Neuronal stem cell (in vitro differentiated cells): ENCODE data around the gene TNS3.

Experiments used
- DNase-seq: peaks from one replicate; pipeline ENCODE4 v3.0.0-alpha.2; 2013; ENCODE audit warnings: low spot score
- H2AFZ ChIP-seq: one replicate; pipeline ENCODE4 v1.6.1; 2013; ENCODE audit warnings: mild to moderate bottlenecking, low read length, inconsistent platforms
- H2AK5ac ChIP-seq: 2 replicates; pipeline ENCODE4 v1.6.1; 2013; ENCODE audit warnings: low read depth, mild to moderate bottlenecking, inconsistent platforms, low read length, moderate library complexity, mixed read lengths
- H2BK120ac ChIP-seq: 2 replicates; pipeline ENCODE4 v1.6.1; 2013; ENCODE audit warnings: low read depth, mild to moderate bottlenecking, inconsistent platforms, low read length, moderate library complexity, mixed read lengths
- H2BK12ac ChIP-seq: one replicate; pipeline ENCODE4 v1.6.1; 2013; ENCODE audit warnings: low read length, inconsistent platforms
- H2BK15ac ChIP-seq: 2 replicates; pipeline ENCODE4 v1.6.1; 2013; ENCODE audit warnings: mild to moderate bottlenecking, low read length, inconsistent platforms, mixed read lengths
- H2BK5ac ChIP-seq: one replicate; pipeline ENCODE4 v1.6.1; 2013; ENCODE audit warnings: inconsistent platforms, mild to moderate bottlenecking, low read length, moderate library complexity
- H3K14ac ChIP-seq: one replicate; pipeline ENCODE4 v1.6.1; 2013; ENCODE audit warnings: low read length, inconsistent platforms
- H3K18ac ChIP-seq: 2 replicates; pipeline ENCODE4 v1.6.1; 2013; ENCODE audit warnings: low read length, inconsistent platforms
- H3K23ac ChIP-seq: 2 replicates; pipeline ENCODE4 v1.6.1; 2013; ENCODE audit warnings: low read depth, mild to moderate bottlenecking, mixed read lengths, low read length, inconsistent platforms; ENCODE audit not compliant: poor library complexity
- H3K27ac ChIP-seq: replicated peaks from 3 replicates; pipeline ENCODE4 v1.5.1; 2013; ENCODE audit warnings: low read length, inconsistent platforms
- H3K27me3 ChIP-seq, 3 experiments: 2 replicates each; pipeline ENCODE4 v1.6.1; 2013; ENCODE audit warnings: low read length in 3 of 3, mild to moderate bottlenecking in 2 of 3, inconsistent platforms in 1 of 3, low read depth in 1 of 3, mixed read lengths in 1 of 3, moderate library complexity in 1 of 3; ENCODE audit not compliant: control insufficient read depth in 3 of 3, insufficient read depth in 3 of 3
- H3K36me3 ChIP-seq, 2 donors: replicated peaks in 1 of 2; 2 replicates each; pipeline ENCODE4 v1.6.1; 2013; ENCODE audit warnings: low read length in 2 of 2; ENCODE audit not compliant: control insufficient read depth in 2 of 2, insufficient read depth in 2 of 2
- H3K4ac ChIP-seq: 2 replicates; pipeline ENCODE4 v1.6.1; 2013; ENCODE audit warnings: inconsistent platforms, mild to moderate bottlenecking, low read length, moderate library complexity
- H3K4me1 ChIP-seq, 2 donors: 1 replicate in 1 of 2; 2 replicates in 1 of 2; pipeline ENCODE4 v1.6.1; 2013; ENCODE audit warnings: low read length in 2 of 2, low read depth in 1 of 2; ENCODE audit not compliant: control insufficient read depth in 2 of 2, insufficient read depth in 1 of 2
- H3K4me2 ChIP-seq: one replicate; pipeline ENCODE4 v1.6.1; 2013; ENCODE audit warnings: mild to moderate bottlenecking, low read length, inconsistent platforms; ENCODE audit not compliant: insufficient read depth, poor library complexity, severe bottlenecking
- H3K4me3 ChIP-seq, 2 donors: 2 replicates each; pipeline ENCODE4 v1.5.1; 2013; ENCODE audit warnings: low read length in 2 of 2, mild to moderate bottlenecking in 2 of 2, inconsistent platforms in 1 of 2, moderate library complexity in 1 of 2
- H3K79me1 ChIP-seq: one replicate; pipeline ENCODE4 v1.6.1; 2013; ENCODE audit warnings: low read depth, mild to moderate bottlenecking, inconsistent platforms, low read length, moderate library complexity
- H3K9ac ChIP-seq: one replicate; pipeline ENCODE4 v1.6.1; 2013; ENCODE audit warnings: mild to moderate bottlenecking, low read depth, low read length, inconsistent platforms; ENCODE audit not compliant: poor library complexity
- H3K9me3 ChIP-seq, 2 donors: replicated peaks in 1 of 2; 2 replicates each; pipeline versions ENCODE3 to v1.6.1; 2013; ENCODE audit warnings: low read length in 2 of 2, mild to moderate bottlenecking in 2 of 2, inconsistent platforms in 1 of 2, low read depth in 1 of 2, mixed read lengths in 1 of 2, moderate library complexity in 1 of 2; ENCODE audit not compliant: control insufficient read depth in 2 of 2, insufficient read depth in 1 of 2
- H4K8ac ChIP-seq: one replicate; pipeline ENCODE4 v1.6.1; 2013; ENCODE audit warnings: low read depth, mild to moderate bottlenecking, inconsistent platforms, low read length, moderate library complexity
- H4K91ac ChIP-seq: one replicate; pipeline ENCODE4 v1.6.1; 2013; ENCODE audit warnings: low read length, low read depth, mild to moderate bottlenecking, inconsistent platforms; ENCODE audit not compliant: poor library complexity
- WGBS, 2 donors: extraction: QIAGEN DNeasy Blood & Tissue Kit; methylation state at CpG; one replicate each; pipeline ENCODE4 v1.1.7; 2013; ENCODE audit warnings: missing lambda C conversion rate in 2 of 2, mixed read lengths in 1 of 2; ENCODE audit not compliant: insufficient read length in 2 of 2, insufficient replicate concordance in 1 of 2; ENCODE audit errors: extremely low coverage in 2 of 2; 5-methylcytosine and 5-hydroxymethylcytosine counted together

Gene TNS3

DNA sequence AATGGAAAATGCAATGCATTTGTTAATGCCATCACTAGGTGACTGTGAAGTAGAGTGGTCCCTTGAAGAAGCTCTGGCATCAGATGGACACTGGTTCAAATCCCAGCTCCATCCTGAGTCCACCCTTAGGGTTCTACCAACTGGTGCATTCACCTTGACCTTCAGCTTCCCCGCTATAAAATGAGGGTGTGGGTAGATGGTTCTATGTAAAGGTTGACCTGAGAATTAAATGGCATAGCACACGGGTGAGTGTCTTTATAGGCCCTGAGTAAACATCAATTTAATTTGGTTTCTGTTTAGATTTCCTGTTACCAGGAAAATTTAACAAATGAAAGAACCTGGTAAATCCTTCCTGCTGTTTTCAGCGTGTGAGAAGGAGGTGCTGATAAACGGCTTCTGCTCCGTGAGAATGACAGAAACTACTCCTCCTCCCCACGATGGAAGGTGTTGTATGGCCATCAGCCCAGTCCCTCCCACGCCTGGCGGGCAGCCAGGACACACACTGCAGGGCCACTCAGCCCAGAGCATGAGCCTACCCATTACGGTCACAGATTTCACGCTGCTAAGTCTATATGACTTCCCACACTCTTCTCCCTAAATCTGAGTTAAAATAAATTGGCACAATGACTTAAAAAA, 210.1 kb downstream of the TNS3 start:
- no peak overlapping the region for H3K4me2 ChIP-seq
- peaks cover 0 to 2% of the 10 kb centered on the region in 2 donors for H3K9me3 ChIP-seq
- no peak overlapping the region for H4K91ac ChIP-seq
- no peak overlapping the region for H3K23ac ChIP-seq
- H2BK12ac ChIP-seq = no peak overlapping the region
- no peak overlapping the region for H4K8ac ChIP-seq
- H3K4me3 ChIP-seq = no peak overlapping the region
- H3K18ac ChIP-seq = no peak overlapping the region
- no peak overlapping the region for H3K27ac ChIP-seq
- H2BK120ac ChIP-seq = no peak overlapping the region
- H3K36me3 ChIP-seq = peaks cover 0 to 25% of the 10 kb centered on the region in 2 donors
- no peak overlapping the region for H2BK5ac ChIP-seq
- no peak overlapping the region for H3K9ac ChIP-seq
- H3K79me1 ChIP-seq = peaks cover 2% of the 10 kb centered on the region
- no peak overlapping the region for H2AK5ac ChIP-seq
- no peak overlapping the region for H2BK15ac ChIP-seq
- no peak overlapping the region for H3K4ac ChIP-seq
- no CpG with 5 or more reads among the region's 10 CpGs for WGBS, 2 donors
- H2AFZ ChIP-seq = no peak overlapping the region
- H3K4me1 ChIP-seq = peaks cover 0 to 6% of the 10 kb centered on the region in 2 donors
- DNase-seq = no peak
- no peaks in the 10 kb centered on the region for H3K27me3 ChIP-seq
- no peak overlapping the region for H3K14ac ChIP-seq

DNA sequence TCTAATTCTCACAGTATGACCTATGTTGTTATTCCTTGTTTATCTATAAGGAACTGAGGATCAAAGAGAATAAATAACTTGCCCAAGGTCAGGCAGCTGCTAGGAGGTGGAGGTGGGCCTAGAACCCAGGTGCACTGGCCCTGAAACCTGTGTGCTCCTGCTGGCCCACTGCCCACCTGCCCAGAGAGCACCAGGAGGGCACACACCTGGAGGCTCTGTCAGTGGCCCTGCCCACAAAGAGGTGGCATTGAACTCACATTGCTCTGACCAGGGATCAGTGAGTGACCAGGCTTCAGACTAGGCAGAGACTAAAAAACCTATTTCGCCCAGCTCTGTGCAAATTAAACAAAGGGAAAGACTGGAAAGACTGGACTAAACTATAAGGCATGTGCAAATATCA, 210.6 kb downstream of the TNS3 start:
- no peaks in the 10 kb centered on the region for H3K27me3 ChIP-seq
- peaks cover under 1 to 10% of the 10 kb centered on the region in 2 donors for H3K4me1 ChIP-seq
- no peak overlapping the region for H2AK5ac ChIP-seq
- WGBS, 2 donors = no CpG with 5 or more reads among the region's 1 CpG
- no peak for DNase-seq
- H2BK12ac ChIP-seq = no peak overlapping the region
- no peak overlapping the region for H4K91ac ChIP-seq
- H3K4ac ChIP-seq = no peak overlapping the region
- H3K4me2 ChIP-seq = no peak overlapping the region
- H3K36me3 ChIP-seq = peaks cover 0 to 27% of the 10 kb centered on the region in 2 donors
- H3K4me3 ChIP-seq = no peak overlapping the region
- H2BK5ac ChIP-seq = no peak overlapping the region
- no peak overlapping the region for H2BK15ac ChIP-seq
- H3K79me1 ChIP-seq = peaks cover 4% of the 10 kb centered on the region
- H3K14ac ChIP-seq = no peak overlapping the region
- no peak overlapping the region for H3K18ac ChIP-seq
- no peak overlapping the region for H3K27ac ChIP-seq
- H3K9me3 ChIP-seq = peaks cover 0 to 2% of the 10 kb centered on the region in 2 donors
- H3K9ac ChIP-seq = no peak overlapping the region
- no peak overlapping the region for H4K8ac ChIP-seq
- H3K23ac ChIP-seq = no peak overlapping the region
- no peak overlapping the region for H2AFZ ChIP-seq
- H2BK120ac ChIP-seq = no peak overlapping the region

DNA sequence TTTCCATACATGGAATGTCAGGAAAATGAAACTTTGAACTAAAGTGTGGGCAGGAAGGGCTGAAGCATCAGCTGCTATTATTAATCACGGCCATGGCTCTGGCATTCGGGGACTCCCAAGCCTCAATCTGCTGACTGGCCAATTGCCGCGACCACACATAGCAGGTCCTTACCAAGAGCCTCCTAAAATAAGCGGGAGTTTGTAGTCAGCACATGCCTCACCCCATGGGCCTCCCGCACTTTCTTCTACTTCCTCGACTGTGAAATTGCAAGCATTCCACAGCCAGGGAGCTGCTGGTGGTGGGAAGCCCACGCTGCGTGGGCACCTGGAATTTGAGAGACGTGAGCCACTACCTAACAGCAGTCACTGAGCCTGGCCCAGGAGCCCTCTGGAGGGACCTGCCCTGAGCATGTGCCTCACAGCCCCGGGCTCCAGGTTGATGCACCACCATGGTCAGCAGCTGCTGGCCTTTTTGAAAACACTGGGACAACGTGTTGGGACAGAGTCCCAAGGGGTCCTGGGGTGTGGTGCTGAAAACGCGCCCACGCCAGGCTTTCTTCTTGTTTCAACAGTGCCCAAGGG, 211.4 kb downstream of the TNS3 start:
- Histone ChIP-seq H2AK5ac (no peak overlapping the region), H3K27ac (no peak overlapping the region), H2BK120ac (no peak overlapping the region), H3K36me3 (peaks cover 0 to 27% of the 10 kb centered on the region in 2 donors), H3K23ac (peak overlapping the region; percentile 12), H2AFZ (no peak overlapping the region), H3K79me1 (peaks cover 4% of the 10 kb centered on the region), H3K27me3 (no peaks in the 10 kb centered on the region), H3K18ac (no peak overlapping the region), H2BK15ac (no peak overlapping the region), H3K4me1 (peaks cover 4 to 11% of the 10 kb centered on the region in 2 donors), H3K4me2 (no peak overlapping the region), H3K4ac (no peak overlapping the region), H4K91ac (no peak overlapping the region), H3K4me3 (no peak overlapping the region), H3K9ac (no peak overlapping the region), H2BK12ac (no peak overlapping the region), H3K14ac (no peak overlapping the region), H4K8ac (no peak overlapping the region), H3K9me3 (peaks cover 0 to 2% of the 10 kb centered on the region in 2 donors), H2BK5ac (peak overlapping the region; percentile 49)
- no peak for DNase-seq
- no CpG with 5 or more reads among the region's 15 CpGs for WGBS, 2 donors

DNA sequence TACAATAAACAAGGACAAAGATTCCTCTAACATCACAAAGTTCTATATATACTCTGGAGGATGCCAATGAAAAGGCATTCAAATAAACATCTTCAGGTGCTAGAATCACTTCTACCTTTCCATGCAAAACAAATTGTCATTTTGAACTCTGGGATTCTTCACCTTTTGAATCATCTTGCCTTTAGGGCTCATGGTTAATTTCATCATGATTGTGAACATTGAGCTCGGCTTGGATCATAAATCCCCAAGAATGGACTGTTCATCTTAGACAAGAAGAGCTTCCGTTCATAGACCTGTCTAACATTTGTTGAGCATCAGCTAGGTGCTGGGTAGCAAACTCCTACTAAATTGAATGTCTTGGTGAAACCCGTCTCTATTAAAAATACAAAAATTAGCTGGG, 212.2 kb downstream of the TNS3 start:
- H3K4me1 ChIP-seq = peaks cover 4 to 6% of the 10 kb centered on the region in 2 donors
- no peak overlapping the region for H2BK15ac ChIP-seq
- no peak overlapping the region for H4K91ac ChIP-seq
- no peak overlapping the region for H3K27ac ChIP-seq
- H3K23ac ChIP-seq = no peak overlapping the region
- peaks cover 0 to 2% of the 10 kb centered on the region in 2 donors for H3K9me3 ChIP-seq
- H2BK120ac ChIP-seq = no peak overlapping the region
- peaks cover 4% of the 10 kb centered on the region for H3K79me1 ChIP-seq
- H3K9ac ChIP-seq = no peak overlapping the region
- no peak overlapping the region for H3K4ac ChIP-seq
- no peak overlapping the region for H2AFZ ChIP-seq
- no peaks in the 10 kb centered on the region for H3K27me3 ChIP-seq
- H3K36me3 ChIP-seq = peaks cover 0 to 27% of the 10 kb centered on the region in 2 donors
- H3K18ac ChIP-seq = no peak overlapping the region
- no peak for DNase-seq
- H3K4me3 ChIP-seq = no peak overlapping the region
- H2AK5ac ChIP-seq = no peak overlapping the region
- no peak overlapping the region for H2BK5ac ChIP-seq
- no peak overlapping the region for H4K8ac ChIP-seq
- H3K4me2 ChIP-seq = no peak overlapping the region
- H2BK12ac ChIP-seq = no peak overlapping the region
- no CpG with 5 or more reads among the region's 3 CpGs for WGBS, 2 donors
- no peak overlapping the region for H3K14ac ChIP-seq
